ENCODE measurements around the gene SEMA7A.

GRCh38 chr15:74364936-74365597 is 68.7 kb downstream of the SEMA7A start:
- TF ChIP-seq CTCF (IDR thresholded peaks at IDR 0.05) (no peak), POLR2A (IDR thresholded peaks at IDR 0.05) (no peak)

Data from uterus (tissue), 2 donors.